IPS DF 4.7 (cell line): Measurements from ENCODE around the gene LDLRAD4.

Experiments used
- DNase-seq: peaks from one replicate; pipeline ENCODE4 v3.0.0-alpha.2; 2013; ENCODE audit warnings: low spot score; ENCODE audit errors: extremely low read depth

Gene LDLRAD4

GRCh38 chr18:13218368-13218991, at the start of gene LDLRAD4:
Gene LDLRAD4, plus strand, starts transcription at chr18:13218760.
- no peak for DNase-seq

- DNase-seq, result no peak
Observed at GRCh38 chr18:13173578-13174145, 44.9 kb upstream of the LDLRAD4 start.

GRCh38 chr18:13175266-13175665, 43.3 kb upstream of the LDLRAD4 start:
- DNase-seq, result no peak

GRCh38 chr18:13175754-13176210, 42.8 kb upstream of the LDLRAD4 start:
- no peak for DNase-seq

- no peak for DNase-seq
Observed at GRCh38 chr18:13176847-13177246, 41.7 kb upstream of the LDLRAD4 start.

- no peak for DNase-seq
Observed at GRCh38 chr18:13178197-13178596, 40.4 kb upstream of the LDLRAD4 start.

GRCh38 chr18:13178976-13179375, 39.6 kb upstream of the LDLRAD4 start:
- no peak for DNase-seq

- DNase-seq, result no peak
Observed at GRCh38 chr18:13179566-13180113, 38.9 kb upstream of the LDLRAD4 start.

- DNase-seq, result peak; percentile 28
Observed at GRCh38 chr18:13180614-13181375, 37.8 kb upstream of the LDLRAD4 start.

- DNase-seq, result no peak
Observed at GRCh38 chr18:13181765-13182164, 36.8 kb upstream of the LDLRAD4 start.

- no peak for DNase-seq
Observed at GRCh38 chr18:13183359-13183758, 35.2 kb upstream of the LDLRAD4 start.

GRCh38 chr18:13183790-13184189, 34.8 kb upstream of the LDLRAD4 start:
- no peak for DNase-seq

GRCh38 chr18:13184396-13184795, 34.2 kb upstream of the LDLRAD4 start:
- DNase-seq, result no peak

- DNase-seq, result no peak
Observed at GRCh38 chr18:13185675-13186198, 32.8 kb upstream of the LDLRAD4 start.

GRCh38 chr18:13186687-13187086, 31.9 kb upstream of the LDLRAD4 start:
- no peak for DNase-seq

- no peak for DNase-seq
Observed at GRCh38 chr18:13187498-13187897, 31.1 kb upstream of the LDLRAD4 start.

GRCh38 chr18:13191031-13191430, 27.5 kb upstream of the LDLRAD4 start:
- no peak for DNase-seq

- DNase-seq, result no peak
Observed at GRCh38 chr18:13191779-13192178, 26.8 kb upstream of the LDLRAD4 start.

- DNase-seq, result no peak
Observed at GRCh38 chr18:13192970-13193369, 25.6 kb upstream of the LDLRAD4 start.

GRCh38 chr18:13194239-13194638, 24.3 kb upstream of the LDLRAD4 start:
- no peak for DNase-seq

GRCh38 chr18:13198701-13199100, 19.9 kb upstream of the LDLRAD4 start:
- no peak for DNase-seq

GRCh38 chr18:13199169-13199568, 19.4 kb upstream of the LDLRAD4 start:
- DNase-seq, result no peak
